ENCODE measurements around the gene DNM3.

DNM3 gene

DNA sequence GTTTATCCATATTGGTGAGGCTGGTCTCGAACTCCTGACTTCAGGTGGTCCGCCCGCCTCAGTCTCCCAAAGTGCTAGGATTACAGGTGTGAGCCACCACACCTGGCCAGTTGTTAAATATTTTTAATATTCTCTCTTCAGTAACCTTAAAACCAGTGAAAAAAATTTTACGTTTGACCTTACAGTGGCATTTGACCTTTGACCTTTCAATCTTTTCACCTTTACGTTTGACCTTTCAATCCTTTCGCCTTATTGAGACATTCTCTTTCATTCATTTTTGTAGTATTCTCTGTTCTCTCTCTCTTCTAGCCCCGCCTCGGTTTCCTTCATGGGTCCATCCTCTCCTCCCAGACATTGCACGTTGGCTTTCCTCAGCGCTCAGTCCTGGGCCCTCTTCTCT lies 277.9 kb downstream of the DNM3 start:
- FAIRE-seq: no peak

DNA sequence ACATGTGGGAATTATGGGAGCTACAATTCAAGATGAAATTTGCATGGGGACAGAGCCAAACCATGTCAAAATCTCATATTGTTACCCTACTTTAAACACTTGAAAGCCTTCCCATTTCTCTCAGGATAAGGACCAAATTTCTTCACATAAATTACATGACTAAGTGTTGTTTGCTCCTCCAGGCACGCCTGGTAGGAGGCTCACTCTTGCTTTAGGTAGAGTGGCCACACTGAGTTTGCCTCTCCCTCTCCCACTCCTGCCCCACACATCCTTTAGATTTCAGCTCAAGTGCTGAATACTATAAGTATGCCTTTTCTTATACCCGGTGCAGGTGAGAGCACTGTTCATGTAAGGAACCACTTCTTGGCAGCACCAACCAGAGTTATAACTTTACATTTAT lies 279.1 kb downstream of the DNM3 start:
- FAIRE-seq: no peak

DNA sequence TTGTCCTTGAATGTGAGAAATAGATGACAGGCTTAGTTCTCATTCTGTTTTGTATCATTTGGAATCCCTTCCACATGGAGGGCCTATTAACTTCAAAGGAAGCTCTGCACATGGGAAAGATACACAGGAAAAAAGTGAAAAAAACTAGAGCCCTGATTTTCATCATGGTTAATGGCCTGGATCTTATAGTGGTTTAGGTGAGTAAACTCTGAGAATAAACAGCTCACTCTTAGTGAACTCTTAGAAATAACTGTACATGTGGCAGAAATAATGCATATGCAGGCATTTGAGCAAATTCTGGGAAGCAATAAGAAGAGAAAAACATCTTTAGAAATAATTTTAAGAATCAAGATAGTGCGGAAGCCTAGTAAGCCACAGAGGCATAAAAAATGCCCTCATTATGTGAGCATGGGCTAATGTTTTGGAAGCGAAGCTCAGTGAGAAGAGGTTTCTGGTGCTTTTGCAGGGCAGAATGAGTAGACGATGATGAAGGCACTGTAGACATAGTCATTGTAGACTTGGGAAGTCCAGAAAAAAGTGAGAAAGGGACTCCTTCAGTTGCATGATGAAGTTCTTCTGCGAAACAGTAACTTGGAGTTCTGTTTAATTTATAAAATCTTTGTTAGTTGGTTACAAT lies 279.9 kb downstream of the DNM3 start:
- FAIRE-seq: no peak

DNA sequence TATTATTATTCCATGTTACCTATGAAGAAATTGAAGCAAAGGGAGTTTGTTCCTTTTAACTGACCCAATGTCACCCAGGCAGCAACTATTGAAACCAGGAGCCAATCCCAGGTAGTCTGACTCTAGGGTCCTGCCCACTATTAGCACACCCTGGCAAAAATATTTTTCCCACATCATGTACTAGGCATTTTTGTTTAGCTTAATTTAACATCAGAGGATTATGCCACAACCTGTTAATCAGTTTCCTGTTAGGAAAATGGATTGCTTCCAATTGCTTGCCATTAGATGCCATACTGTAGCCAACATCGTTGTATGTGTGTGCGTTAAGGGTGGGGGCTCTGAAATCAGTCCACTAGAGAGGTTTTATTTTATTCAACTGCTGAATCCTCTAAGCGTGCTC lies 281.1 kb downstream of the DNM3 start:
- no peak for FAIRE-seq

DNA sequence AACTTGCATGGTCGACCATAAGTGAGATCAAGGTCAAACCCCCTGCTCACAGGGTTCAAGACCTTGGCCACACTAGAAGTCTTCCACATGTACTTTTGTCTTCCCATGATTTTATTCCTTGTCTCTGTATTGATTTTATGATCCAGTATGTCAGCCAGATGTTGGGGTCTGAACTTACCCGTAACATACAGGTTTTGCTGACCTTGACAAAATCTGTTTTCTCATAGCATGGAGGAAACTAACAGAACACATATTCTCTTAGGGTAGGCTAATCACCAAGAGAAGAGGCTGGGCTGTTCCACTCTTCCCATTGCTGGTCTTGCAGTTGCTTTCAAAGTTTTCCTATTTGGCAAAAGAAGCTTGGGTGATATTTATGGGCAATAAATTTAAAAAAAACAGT lies 284.0 kb downstream of the DNM3 start:
- no peak for FAIRE-seq

DNA sequence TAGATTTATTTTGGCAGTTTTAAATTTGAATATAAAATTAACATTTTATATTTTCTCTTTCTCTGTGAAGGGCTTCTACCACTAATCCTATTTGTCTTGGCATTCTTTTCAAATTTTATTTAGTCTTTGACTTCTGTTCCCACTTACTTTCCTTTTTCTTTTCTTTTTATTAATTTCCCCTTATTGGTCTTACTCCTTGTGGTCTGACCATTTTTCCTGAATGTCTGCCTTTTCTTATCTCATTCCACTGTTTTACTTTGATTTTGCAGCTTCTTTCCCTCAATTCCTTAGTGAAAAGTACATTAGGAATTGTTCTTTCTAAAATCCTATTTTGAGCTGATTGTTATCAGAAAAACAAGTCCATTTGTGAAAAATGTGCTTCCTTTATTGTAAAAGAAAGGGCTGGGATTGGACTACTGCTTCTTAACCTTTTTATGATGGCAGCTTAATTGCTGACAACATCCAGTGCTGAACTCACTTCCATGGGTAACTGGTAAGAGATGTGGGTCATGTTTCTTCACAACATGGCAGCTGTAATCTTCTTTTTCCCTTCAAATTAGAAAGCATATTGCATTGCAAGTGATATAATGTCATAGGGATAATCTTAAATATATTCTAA lies 284.6 kb downstream of the DNM3 start:
- no peak for FAIRE-seq

DNA sequence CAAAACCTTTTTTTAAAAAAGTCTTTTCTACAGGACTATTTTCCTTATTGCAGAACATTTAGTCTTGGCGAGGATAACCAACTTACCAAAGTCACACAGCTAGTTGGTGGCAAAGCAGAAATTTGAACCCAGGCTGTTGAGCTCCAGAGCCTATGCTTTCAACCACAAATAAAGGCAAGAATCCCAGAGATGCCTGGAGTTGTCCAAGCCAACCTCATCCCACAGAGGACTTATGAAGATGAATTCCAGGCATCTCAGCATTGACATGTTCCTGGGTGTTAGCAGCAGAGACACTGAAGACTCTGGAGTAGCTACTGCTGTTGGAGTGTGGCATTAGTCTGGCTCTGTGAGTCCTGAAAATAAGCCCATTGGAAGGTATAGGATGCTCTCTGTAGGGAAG lies 291.5 kb downstream of the DNM3 start:
- FAIRE-seq: no peak

DNA sequence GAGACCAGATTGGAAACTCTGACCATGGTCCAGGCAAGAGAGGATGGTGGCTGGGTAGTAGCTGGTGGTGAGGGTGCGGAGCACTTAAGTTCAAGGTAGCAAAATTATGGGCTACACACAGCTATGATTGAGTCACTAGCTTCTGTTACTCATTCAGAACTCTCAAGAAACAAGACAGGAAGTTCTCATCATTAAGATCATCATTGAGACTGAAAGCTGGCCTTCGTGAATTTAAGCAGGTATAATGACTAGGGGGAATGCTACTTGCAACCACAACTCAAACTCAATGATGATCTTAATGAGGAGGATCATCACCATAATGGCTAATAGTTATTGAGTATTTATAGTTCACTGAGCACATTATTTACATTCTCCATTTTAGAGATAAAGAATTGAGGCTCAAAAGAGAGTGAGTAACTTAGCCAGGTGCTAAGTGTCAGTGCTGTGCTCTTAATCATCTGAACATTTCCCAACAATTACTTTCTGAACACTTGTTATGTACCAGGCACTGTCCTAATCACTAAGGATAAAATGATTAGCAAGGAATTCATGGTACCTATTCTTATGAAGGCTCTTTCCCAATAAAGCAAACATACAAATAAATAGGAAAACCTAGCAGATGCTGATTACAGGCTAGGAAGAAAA lies 292.9 kb downstream of the DNM3 start:
- FAIRE-seq: no peak

DNA sequence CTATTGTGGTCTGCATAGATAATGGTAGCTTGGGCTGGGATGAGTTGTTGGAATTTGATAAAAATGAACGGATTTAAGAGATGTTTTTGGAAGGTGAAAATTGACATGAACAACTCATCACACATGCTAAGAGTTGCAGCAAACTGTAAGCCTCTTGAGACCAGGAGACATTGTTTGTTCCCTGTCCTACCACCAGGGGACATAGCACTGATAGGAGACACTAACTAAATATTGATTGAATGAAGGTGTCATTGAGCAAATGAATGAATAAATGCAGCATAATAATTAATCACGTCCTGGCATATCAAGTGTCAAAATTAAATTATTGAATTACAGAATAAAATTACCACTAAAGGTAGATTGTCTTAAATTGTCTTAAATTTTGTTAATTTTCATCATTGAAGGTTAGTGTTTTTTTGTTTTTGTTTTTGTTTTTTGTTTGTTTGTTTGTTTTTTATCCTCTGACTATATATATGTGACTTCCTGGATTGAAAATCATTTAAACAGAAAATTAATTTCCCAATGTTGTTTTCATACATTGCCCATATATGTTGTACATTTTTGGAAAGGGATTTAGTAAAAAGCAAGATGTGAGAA lies 293.9 kb downstream of the DNM3 start:
- FAIRE-seq: peak; percentile 56

DNA sequence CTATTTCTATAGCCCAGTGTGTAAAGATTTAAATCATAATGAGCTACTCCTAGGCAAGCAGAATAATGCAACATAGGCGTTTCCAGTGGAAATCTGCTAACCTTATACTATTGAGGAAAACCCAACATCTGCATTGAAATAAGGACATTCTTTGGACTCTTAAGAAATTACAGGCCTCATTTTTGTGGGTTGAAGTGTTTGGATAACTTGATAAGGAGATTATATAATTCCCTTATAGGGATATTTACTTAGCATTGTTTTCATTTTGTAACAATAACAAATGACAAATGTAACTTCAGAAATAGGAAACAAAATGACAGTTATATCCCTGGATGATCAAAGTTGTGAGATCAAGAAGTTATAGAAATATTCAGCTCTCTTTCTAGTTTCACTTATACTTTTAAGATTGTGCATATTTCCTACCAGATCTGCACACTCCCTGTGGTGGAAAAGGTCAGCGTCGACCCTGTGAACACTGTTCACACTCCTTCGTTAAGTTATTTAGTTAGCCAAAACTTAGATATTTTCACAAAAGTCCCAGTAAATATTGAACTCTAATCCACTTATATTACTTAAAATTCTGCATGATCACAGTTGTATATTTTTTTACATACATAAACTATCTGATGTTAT lies 294.8 kb downstream of the DNM3 start:
- no peak for FAIRE-seq

DNA sequence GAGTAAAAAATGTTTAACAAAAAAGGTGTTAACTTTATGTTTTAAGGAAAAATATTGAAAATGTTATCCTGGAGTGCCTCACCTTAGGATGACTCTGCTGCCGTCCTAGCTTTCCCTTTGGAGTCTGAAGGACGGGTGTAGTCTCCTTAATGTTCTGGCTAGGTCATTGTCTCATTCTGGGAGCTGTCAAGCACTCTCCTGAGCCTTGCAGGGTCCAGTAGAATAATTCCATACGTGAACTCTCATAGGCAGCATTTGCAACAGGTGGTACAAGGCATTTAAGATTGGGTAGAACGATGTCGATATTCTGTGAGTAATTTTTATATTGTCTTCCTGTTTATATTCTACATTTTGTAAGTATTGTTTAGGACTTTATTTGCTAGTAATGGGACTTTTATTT lies 295.6 kb downstream of the DNM3 start:
- FAIRE-seq: no peak

DNA sequence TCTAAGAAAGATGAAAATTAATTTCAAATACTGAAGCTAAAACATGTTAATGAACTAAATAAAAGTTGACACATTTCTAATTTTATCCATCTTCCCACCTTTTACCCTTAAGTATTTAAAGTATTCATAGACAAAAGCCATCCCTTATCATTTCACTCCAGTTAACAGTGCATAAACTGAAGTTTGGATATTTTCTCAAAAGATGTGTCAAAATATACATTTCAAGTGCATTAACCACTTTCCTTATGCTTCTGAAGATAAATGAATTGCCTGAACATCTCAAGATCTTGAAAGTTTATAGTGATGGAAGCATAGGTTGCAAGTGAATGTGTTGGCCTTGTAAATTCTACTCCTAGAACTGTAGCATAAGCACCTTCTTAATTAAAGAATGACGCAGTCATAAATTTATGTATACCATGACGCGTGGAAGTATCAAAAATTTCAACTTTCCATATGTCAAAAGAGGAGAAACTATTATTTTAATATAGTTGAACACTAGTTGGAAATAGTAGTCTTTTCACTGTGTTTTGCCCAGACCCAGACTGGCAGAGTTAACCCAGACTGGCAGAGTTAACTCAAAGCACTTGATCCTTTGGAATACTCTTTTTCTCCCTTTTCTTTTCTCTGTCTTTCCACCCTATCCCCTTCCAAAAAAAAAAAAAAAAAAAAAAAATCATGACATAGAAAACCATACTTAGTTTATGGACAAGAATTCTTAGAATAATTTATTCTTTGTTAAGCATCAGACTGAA lies 296.6 kb downstream of the DNM3 start:
- FAIRE-seq: no peak

DNA sequence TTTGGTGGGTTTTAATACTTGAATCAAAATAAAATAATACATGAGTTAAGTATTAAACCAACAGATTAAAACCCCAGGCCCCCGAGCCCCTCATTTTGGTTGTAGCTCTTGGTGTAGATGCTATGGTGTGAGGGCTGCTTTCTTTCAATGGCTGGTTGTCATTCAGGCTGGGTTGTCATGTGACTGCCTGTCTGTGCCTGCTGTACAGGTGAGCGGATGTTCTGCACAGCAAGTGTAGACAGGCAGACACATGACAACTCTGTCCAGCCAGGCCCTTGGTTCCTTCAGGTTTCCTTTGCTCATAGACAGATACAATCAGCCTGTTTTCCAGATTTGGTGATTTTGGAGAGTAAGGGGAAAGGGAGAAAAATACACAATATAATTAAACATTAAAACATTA lies 297.3 kb downstream of the DNM3 start:
- no peak for FAIRE-seq

DNA sequence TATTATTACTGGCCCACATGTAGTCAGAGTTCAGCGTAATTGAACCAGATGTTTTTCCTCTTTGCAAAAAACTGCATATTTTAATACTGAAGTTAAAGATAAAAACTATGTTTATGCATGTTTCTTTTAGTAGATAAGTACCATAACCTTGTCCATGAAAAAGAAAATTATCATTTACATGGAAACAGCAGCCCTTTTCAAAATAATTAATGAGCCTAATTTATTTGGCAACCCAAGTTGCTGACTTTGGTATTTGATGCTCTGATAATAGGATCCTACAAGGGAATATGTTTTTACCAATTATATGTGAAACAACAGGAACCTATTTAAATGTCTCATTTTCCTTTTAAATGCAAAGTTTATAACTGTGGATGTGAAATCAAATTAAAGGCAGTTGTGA lies 297.9 kb downstream of the DNM3 start:
- FAIRE-seq: no peak

DNA sequence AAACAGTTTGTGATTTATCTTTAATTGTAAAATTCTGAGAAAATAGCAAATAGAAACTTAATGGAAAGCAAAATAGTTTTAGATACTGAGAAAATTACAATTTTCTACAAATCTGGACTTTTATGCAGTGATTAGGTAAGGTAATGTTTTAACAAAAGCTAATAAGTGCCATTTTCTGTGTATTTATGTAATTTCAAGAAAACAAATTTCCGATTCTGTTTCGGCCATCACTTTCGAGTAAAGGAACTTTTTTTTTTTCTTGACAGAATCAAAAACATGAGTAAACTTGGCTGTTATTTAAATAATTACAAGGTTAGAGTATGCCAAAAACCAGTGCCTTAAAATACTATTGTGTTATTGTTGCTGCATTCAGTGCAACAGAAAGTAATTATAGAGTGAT lies 298.8 kb downstream of the DNM3 start:
- FAIRE-seq: peak; percentile 79

DNA sequence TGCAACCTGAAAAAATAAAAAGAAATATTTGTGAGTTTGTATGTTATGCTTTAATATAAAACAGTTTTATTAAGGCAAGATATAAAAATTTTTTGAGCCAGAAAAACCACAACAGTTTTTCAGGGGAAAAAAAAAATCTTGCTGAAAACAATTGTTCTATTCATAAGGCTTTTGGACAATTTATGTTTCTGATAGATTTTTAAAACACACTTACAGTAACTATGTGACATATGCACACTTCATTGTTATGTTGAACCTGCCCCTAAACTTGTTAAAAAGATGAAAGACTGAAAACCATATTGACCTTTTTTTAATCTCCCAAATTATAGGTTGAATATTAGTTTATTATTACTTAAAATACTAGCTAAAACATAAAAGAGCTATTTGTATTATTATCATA lies 299.3 kb downstream of the DNM3 start:
- no peak for FAIRE-seq

DNA sequence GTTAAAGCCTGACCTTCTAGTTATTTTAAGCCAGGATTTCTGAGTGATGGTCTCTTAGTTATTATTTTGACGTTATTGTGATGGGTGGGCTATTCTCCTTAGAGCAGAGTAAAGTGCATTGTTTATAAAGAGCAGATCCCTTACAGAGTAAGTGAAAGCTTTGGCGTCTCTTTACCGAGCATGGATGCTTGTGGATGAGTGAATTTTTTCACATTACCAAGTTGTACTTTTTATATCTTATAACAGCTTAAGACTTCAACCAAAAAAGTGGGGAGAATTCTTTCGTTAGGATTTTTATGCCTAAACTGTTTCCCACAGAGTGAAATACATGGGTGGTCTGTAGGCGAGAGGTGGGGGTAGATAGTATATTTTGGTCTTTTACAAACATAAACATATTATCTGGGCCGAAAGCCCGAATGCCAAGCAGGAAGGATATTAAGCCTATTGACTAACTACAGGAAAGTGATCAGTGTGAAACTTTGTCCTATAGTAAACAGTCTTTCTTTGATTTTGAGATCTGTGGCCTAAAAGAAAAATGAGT lies 300.1 kb downstream of the DNM3 start:
- FAIRE-seq: no peak

DNA sequence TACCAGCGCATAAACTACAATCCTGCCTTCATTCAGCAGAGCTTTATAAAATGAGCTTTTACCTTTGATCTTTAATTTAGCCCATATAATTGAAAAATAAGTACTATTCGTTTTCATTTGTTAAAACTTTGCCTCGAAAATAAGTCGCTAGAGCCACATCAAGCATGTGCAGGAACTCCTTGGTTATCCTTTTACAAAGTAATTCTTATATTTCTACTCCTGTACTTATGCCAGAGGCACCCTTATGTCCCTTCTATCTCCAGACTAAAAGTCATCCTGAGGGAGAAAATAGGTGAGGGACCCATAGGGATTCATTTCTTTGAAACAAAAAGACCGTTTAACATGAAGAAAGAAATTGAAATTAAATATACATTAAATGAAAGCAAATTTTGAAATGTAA lies 301.0 kb downstream of the DNM3 start:
- FAIRE-seq: no peak

DNA sequence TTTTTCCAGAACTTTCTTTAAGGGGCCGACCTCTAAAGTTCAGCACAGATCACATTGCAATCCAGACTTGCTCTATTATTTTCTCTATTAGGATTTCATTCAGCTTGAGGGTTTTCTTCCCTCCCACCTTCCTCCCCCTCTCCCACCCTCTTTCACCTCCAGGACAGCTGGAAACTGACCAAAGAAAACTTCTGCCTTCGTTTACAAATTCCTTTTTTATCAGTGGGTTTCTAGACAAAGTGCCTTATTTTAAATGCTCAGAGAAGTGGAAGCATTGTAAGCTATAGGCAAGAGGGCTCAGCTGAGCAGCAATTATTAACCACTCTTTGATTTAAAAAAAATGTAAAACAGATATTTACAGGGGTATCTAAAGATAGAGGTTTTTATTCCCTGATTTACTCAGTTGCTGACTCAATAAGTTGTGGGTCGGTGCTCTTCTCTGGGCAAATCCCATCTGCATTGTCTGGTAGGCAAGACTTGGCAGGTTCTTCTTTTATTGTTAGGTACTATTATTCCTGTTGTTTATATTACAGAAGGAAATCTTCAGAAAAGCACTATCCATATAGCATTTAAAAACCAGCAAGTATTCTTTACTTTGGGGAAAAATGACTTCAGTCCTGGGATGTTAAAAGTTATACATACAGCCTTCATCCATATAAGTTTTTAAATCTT lies 302.2 kb downstream of the DNM3 start:
- no peak for FAIRE-seq

DNA sequence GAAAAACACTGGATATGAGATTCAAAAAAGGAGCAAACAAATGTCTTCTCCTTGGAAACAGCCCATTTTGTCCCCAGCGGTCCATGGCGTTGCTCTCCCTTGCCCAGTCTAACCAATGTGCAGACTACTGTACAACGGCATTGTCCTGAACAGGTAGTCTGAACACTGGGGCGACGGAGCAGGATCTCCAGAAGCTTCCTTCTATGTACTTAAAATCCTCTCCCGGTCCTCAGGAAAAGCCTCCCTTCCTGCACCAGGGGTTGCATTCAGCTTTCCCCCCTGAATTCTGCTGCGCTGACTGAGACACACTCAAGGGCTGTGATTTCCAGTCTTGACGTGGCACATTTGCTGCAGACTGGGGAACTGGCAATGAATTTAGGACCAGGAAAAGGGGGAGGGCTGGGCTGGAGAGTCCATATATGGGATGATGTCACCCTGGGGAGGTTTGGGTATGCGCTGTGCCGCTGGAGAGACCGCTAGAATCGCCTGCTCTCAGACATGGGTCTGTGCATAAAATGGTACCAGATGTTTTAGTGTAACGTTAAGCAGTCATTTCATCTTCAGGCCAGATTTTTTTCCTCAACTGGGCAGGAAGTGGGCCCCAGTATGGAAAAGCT lies 303.3 kb downstream of the DNM3 start:
- FAIRE-seq: no peak

DNA sequence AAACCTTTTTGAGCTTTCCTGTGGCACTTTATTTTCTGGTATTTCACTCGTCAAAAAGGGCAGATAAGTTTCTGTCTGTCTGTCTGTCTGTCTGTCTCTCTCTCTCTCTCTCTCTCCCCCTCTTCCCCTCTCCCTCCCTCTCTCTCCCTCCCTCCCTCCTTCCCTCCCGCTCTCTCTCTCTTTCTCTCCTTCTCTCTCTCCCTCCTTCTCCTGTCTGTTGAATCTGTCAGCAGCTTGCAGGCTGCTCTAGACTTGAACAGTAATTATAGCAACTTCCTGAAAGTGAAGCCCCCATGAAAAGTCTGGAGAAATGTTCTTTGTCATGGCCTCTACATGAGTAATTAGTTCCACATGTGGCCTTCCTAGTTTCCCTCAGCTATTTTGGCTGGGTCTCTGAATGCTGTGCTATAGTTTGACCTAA lies 303.9 kb downstream of the DNM3 start:
- no peak for FAIRE-seq

DNA sequence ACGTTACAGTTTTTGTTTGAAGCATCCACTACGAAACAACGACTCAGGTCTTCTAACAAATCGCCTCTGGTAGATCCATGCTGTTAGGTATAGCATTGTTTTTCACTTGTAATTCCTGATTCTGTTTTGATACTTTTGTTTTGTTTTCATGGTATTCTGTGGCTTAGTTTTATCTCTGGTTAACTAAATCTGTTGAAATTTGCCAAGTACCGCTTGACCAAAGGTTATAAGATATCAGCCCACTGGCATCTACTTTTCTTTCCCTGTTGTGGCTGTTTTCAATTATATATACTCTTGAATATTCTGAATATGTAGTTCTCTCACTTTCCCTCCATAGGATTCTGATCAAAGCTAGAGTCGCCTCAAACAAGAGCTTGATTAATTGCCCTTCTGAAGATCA lies 304.4 kb downstream of the DNM3 start:
- FAIRE-seq: no peak

All from islet of Langerhans (tissue), 1 donor.